ENCODE results near the gene COX8A. TPM values are rescaled to one million over a fixed set of nuclear protein-coding genes. Genes with fewer than 3 reads are reported as not detected.

The COX8A gene
- total and polyA plus RNA-seq, 10 of the 15 experiments (the other 5 are each of a cell fraction or from before 2014, with no cell fraction given): 243 to 1,476 (median 522) TPM

DNA sequence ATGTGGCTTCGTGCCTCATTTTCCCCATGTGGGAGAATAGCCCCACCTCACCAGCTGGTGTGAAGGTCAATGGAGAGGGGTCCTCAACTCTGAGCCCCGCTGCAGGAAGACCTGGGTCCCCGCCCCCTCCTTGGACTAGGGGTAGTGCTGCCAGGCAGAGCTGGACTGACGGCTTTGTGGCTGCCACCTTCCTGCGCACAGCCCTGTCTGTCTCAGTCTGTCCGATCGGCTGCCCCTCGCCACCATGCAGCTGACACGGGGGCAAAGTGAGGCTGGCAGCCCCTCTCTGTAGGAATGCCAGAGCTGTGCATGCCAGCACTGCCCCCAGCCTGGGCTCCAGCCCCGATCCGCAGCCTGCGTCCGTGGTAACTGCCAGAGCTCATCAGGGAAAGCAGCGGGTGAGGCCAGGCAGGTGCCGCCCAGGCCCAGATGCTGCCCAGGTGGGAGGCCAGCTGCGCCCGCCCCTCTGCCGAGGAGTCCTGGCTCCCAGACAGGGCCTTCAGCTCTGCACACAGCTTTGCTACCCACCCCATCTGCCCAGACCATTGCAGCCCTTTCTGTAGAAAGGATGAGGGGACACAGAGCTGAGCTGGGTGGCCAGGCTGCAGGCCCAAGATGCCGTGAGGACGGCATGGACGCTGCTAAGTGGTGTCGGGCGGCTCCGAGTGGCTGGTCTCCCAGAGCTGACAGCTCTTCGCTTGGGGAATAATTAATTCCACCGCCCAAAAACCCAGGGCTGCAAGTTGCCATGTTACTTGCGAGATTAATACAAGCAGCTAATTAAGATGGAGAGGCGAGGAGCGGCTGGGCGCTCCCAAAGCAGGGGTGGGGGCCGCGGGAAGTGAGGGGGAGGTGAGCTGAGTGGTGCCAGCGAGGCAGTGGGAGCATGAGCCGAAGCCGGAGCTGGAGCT is 41.8 kb downstream of the COX8A start:
- ATAC-seq (no peak), DNase-seq (ENCODE audit: low read depth, low spot score) (no peak), FAIRE-seq (no peak)
- Histone ChIP-seq H3K27ac (ENCODE audit: control insufficient read depth, insufficient read depth) (no peak overlapping the region), H3K27me3 (replicated peaks in 1 of 2; ENCODE audit: control insufficient read depth in 2 of 2, insufficient read depth in 2 of 2, low read length in 1 of 2) (no peaks in the 10 kb centered on the region; a peak in 1 of 4 replicates), H3K4me1 (ENCODE audit: control insufficient read depth, insufficient read depth, low read length) (no peaks in the 10 kb centered on the region), H3K4me3 (no peak overlapping the region), H3K9ac (ENCODE audit: control insufficient read depth, insufficient read depth, low read length) (no peak overlapping the region), H3K4me2 (ENCODE audit: control insufficient read depth, insufficient read depth) (no peak overlapping the region), H3K9me3 (replicated peaks; ENCODE audit: control insufficient read depth, insufficient read depth, low read length) (no peaks in the 10 kb centered on the region), H3K36me3 (ENCODE audit: control insufficient read depth in 2 of 2, insufficient read depth in 2 of 2, low read length in 1 of 2) (no peaks in the 10 kb centered on the region), H3K79me2 (ENCODE audit: control insufficient read depth, insufficient read depth, low read length) (no peaks in the 10 kb centered on the region), H4K20me1 (ENCODE audit: control insufficient read depth, insufficient read depth) (no peaks in the 10 kb centered on the region), H2AFZ (ENCODE audit: control insufficient read depth, low read depth, low read length) (no peak overlapping the region)
- RAD21 ChIA-PET (ENCODE audit: unreplicated experiment): no interaction called here
- TF ChIP-seq ELK1 (IDR thresholded peaks at IDR 0.05; ENCODE audit: low read depth, low read length) (no peak), BRCA1 (IDR thresholded peaks at IDR 0.05; ENCODE audit: low read depth, low read length) (no peak), GABPA (IDR thresholded peaks at IDR 0.05; ENCODE audit: low read depth) (no peak), YY1 (IDR thresholded peaks at IDR 0.05; ENCODE audit: low read depth, low read length) (no peak), ZNF384 (IDR thresholded peaks at IDR 0.05; ENCODE audit: borderline replicate concordance, low read depth, low read length) (no peak), BMI1 (IDR thresholded peaks at IDR 0.05; ENCODE audit: borderline replicate concordance) (no peak), JUNB (IDR thresholded peaks at IDR 0.05) (no peak), RAD21 (IDR thresholded peaks at IDR 0.05; ENCODE audit: insufficient read depth, low read depth, low read length) (no peak), GATAD2B (conservative IDR thresholded peaks at IDR 0.05; ENCODE audit: low read depth) (no peak), CTCF (IDR thresholded peaks at IDR 0.05 in 2 of 3, conservative IDR thresholded peaks at IDR 0.05 in 1 of 3; ENCODE audit: control insufficient read depth in 2 of 3, extremely low read depth in 1 of 3, insufficient read depth in 1 of 3, low read depth in 3 of 3, low read length in 3 of 3) (no peak), NR2F1 (conservative IDR thresholded peaks at IDR 0.05) (no peak), FOXK2 (IDR thresholded peaks at IDR 0.05) (no peak), NR2C1 (IDR thresholded peaks at IDR 0.05) (no peak), TBL1XR1 (IDR thresholded peaks at IDR 0.05; ENCODE audit: low read depth, low read length) (no peak), KDM1A (IDR thresholded peaks at IDR 0.05; ENCODE audit: borderline replicate concordance) (no peak)
- TF ChIP-seq, protein P1, sequence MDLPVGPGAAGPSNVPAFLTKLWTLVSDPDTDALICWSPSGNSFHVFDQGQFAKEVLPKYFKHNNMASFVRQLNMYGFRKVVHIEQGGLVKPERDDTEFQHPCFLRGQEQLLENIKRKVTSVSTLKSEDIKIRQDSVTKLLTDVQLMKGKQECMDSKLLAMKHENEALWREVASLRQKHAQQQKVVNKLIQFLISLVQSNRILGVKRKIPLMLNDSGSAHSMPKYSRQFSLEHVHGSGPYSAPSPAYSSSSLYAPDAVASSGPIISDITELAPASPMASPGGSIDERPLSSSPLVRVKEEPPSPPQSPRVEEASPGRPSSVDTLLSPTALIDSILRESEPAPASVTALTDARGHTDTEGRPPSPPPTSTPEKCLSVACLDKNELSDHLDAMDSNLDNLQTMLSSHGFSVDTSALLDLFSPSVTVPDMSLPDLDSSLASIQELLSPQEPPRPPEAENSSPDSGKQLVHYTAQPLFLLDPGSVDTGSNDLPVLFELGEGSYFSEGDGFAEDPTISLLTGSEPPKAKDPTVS (IDR thresholded peaks at IDR 0.05; ENCODE audit: low read depth, low read length): no peak
- SMC1A ChIA-PET (ENCODE audit: uncharacterized antibody, unreplicated experiment): no interaction called here
- POLR2A ChIA-PET: no interaction called here
- BruUV-seq (replicated peaks): no TSS peak
- in situ Hi-C loops (cut with MboI) (no loop called here), intact Hi-C loops (cut with micrococcal nuclease; ENCODE audit: unreplicated experiment) (no loop called here)
- CTCF ChIA-PET: no interaction called here
- WGBS (ENCODE audit: insufficient coverage, insufficient replicate concordance, low lambda C conversion rate, missing lambda C conversion rate): 62% methylated on average over 35 of the region's 35 CpGs
